ENCODE data around the gene LAMC2. TPM values are rescaled to one million over a fixed set of nuclear protein-coding genes. Genes with fewer than 3 reads are reported as not detected.
A peak's percentile ranks its signal among the peaks of the same experiment; 100 is the strongest.

The LAMC2 gene
- polyA plus RNA-seq, 4 donors, result 2.4 to 70.6 (median 6.2) TPM

DNA sequence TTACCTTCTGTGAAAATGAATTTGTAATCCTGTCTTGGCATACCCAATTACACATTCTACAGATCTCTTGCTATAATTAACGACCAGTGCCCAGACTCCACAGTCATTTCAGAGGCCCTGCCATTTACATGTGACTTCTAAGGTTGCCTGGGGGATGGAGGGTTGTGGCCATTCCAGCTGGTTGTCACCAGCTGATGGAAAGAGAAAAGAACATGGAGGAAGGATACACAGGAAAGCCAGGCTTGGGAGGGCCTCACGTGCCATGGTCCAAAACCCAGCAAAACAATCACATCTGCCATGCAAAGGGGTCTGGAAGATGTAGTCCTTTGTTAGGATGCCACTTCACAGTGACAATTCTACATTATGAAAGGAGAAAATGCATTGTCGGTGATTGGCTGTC, 59.3 kb downstream of the LAMC2 start:
- Histone ChIP-seq H3K4me3 (ENCODE audit: low read depth in 1 of 3, low read length in 3 of 3) (no peak overlapping the region), H3K27ac (ENCODE audit: low read depth in 1 of 3, low read length in 2 of 3) (peak overlapping the region in 1 of 3 donors; percentile 15), H3K27me3 (ENCODE audit: control insufficient read depth in 3 of 3, insufficient read depth in 3 of 3, low read length in 3 of 3) (no peaks in the 10 kb centered on the region), H3K36me3 (ENCODE audit: control insufficient read depth in 3 of 3, insufficient read depth in 2 of 3, low read depth in 1 of 3, low read length in 3 of 3) (peaks cover 0 to 2% (median 0%) of the 10 kb centered on the region in 3 donors), H3K4me1 (ENCODE audit: control insufficient read depth in 3 of 3, insufficient read depth in 2 of 3, low read depth in 1 of 3, low read length in 2 of 3) (peaks cover 0 to 42% (median 0%) of the 10 kb centered on the region in 3 donors), H3K9me3 (ENCODE audit: control insufficient read depth in 2 of 2, insufficient read depth in 1 of 2, low read depth in 1 of 2, low read length in 1 of 2) (peaks cover 0 to 6% of the 10 kb centered on the region in 2 donors)
- FAIRE-seq (no peak), DNase-seq (no peak)
- WGBS, 3 donors, result 72 to 87% (median 86%) methylated on average over 3 of the region's 3 CpGs

DNA sequence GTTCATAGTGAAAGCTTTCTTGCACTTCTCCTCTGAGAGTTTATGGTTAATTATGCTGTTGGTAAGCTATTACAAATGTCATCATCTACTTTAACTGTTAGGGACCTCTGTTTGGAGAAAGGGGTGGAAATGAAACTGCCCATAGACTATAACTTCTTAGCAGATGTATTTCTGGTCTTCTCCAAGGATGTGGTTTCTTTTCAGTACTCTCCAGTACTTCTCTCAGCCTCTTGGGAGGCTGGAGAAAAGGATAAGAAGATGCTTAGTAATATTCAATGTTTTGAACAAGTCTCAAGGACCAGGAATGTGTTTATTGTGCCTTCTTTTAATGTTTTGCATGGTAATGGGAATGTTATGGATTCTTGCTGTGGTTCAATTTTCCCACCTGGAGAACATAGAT, 60.4 kb downstream of the LAMC2 start:
- Histone ChIP-seq H3K4me1 (ENCODE audit: control insufficient read depth in 3 of 3, insufficient read depth in 2 of 3, low read depth in 1 of 3, low read length in 2 of 3) (peaks cover 0 to 32% (median 0%) of the 10 kb centered on the region in 3 donors), H3K4me3 (ENCODE audit: low read depth in 1 of 3, low read length in 3 of 3) (no peak overlapping the region), H3K27me3 (ENCODE audit: control insufficient read depth in 3 of 3, insufficient read depth in 3 of 3, low read length in 3 of 3) (no peaks in the 10 kb centered on the region), H3K27ac (ENCODE audit: low read depth in 1 of 3, low read length in 2 of 3) (no peak overlapping the region), H3K9me3 (ENCODE audit: control insufficient read depth in 2 of 2, insufficient read depth in 1 of 2, low read depth in 1 of 2, low read length in 1 of 2) (peaks cover 0 to 9% of the 10 kb centered on the region in 2 donors), H3K36me3 (ENCODE audit: control insufficient read depth in 3 of 3, insufficient read depth in 2 of 3, low read depth in 1 of 3, low read length in 3 of 3) (peaks cover 0 to 2% (median 0%) of the 10 kb centered on the region in 3 donors)
- DNase-seq, result no peak
- FAIRE-seq, result no peak

DNA sequence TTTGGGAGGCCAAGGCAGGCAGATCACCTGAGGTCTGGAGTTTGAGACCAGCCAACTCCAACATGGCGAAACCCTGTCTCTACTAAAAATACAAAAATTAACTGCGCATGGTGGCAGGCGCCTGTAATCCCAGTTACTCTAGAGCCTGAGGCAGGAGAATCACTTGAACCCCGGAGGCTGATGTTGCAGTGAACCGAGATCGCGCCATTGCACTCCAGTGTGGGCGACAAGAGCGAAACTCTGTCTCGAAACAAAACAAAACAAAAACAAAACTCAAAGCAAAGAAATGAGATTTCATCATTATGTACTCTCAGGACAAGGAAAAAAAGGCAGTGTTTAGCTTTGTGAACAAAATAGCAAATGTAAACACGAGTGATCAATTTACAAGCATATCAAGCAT, 61.0 kb downstream of the LAMC2 start:
- FAIRE-seq (no peak), DNase-seq (no peak)
- Histone ChIP-seq H3K4me3 (ENCODE audit: low read depth in 1 of 3, low read length in 3 of 3) (no peak overlapping the region), H3K9me3 (ENCODE audit: control insufficient read depth in 2 of 2, insufficient read depth in 1 of 2, low read depth in 1 of 2, low read length in 1 of 2) (peaks cover 0 to 9% of the 10 kb centered on the region in 2 donors), H3K4me1 (ENCODE audit: control insufficient read depth in 3 of 3, insufficient read depth in 2 of 3, low read depth in 1 of 3, low read length in 2 of 3) (peaks cover 0 to 26% (median 0%) of the 10 kb centered on the region in 3 donors), H3K27me3 (ENCODE audit: control insufficient read depth in 3 of 3, insufficient read depth in 3 of 3, low read length in 3 of 3) (no peaks in the 10 kb centered on the region), H3K27ac (ENCODE audit: low read depth in 1 of 3, low read length in 2 of 3) (no peak overlapping the region), H3K36me3 (ENCODE audit: control insufficient read depth in 3 of 3, insufficient read depth in 2 of 3, low read depth in 1 of 3, low read length in 3 of 3) (peaks cover 0 to 2% (median 0%) of the 10 kb centered on the region in 3 donors)
- 86 to 89% (median 87%) methylated on average over 11 of the region's 11 CpGs for WGBS, 3 donors

DNA sequence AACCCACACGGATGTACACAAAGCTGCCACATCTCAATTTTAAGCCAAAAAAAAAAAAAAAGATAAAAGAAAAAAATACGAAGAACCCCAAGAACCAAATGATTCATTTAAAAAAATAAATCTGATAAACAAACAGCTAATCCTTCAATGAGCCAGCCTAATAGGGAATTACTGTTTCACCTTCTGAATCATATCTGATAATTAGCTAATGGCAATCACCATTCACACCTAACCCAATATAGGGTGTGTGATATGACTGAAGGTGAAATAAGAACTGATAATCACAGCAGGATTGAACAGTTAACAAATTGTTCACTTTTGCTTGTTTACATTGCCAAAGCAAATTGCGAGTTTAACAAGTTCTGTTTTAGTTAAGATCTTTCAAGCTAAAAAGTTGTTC, 61.4 kb downstream of the LAMC2 start:
- H3K36me3 ChIP-seq (ENCODE audit: control insufficient read depth in 3 of 3, insufficient read depth in 2 of 3, low read depth in 1 of 3, low read length in 3 of 3), result peaks cover 0 to 2% (median 0%) of the 10 kb centered on the region in 3 donors
- H3K27me3 ChIP-seq (ENCODE audit: control insufficient read depth in 3 of 3, insufficient read depth in 3 of 3, low read length in 3 of 3), result no peaks in the 10 kb centered on the region
- no peak overlapping the region for H3K27ac ChIP-seq (ENCODE audit: low read depth in 1 of 3, low read length in 2 of 3)
- peaks cover 0 to 9% of the 10 kb centered on the region in 2 donors for H3K9me3 ChIP-seq (ENCODE audit: control insufficient read depth in 2 of 2, insufficient read depth in 1 of 2, low read depth in 1 of 2, low read length in 1 of 2)
- H3K4me1 ChIP-seq (ENCODE audit: control insufficient read depth in 3 of 3, insufficient read depth in 2 of 3, low read depth in 1 of 3, low read length in 2 of 3), result peaks cover 0 to 23% (median 0%) of the 10 kb centered on the region in 3 donors
- whole genome bisulfite sequencing, 3 donors, result 59 to 74% (median 60%) methylated on average over 3 of the region's 3 CpGs
- H3K4me3 ChIP-seq (ENCODE audit: low read depth in 1 of 3, low read length in 3 of 3), result no peak overlapping the region
- FAIRE-seq (no peak), DNase-seq (no peak)

DNA sequence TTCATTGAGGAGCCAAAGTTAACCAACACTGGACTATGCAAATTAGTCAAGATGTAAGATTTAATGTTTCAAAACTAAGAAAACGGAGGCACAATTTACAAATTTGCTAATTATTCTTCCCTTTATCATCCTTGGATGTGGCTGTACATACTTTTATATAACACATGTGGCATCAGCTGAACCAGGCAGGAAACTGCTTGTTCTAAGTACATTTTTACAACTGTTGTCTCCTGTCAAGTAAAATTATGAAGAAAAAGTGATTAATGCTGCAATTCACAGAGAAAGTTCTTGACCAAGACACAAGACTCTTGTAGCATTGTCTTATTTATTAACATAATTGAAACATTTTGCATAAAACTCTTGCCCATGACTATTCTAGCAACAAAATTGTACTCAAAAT, 61.9 kb downstream of the LAMC2 start:
- no peak for FAIRE-seq
- no peak for DNase-seq
- H3K27ac ChIP-seq (ENCODE audit: low read depth in 1 of 3, low read length in 2 of 3), result no peak overlapping the region
- H3K27me3 ChIP-seq (ENCODE audit: control insufficient read depth in 3 of 3, insufficient read depth in 3 of 3, low read length in 3 of 3), result no peaks in the 10 kb centered on the region
- H3K9me3 ChIP-seq (ENCODE audit: control insufficient read depth in 2 of 2, insufficient read depth in 1 of 2, low read depth in 1 of 2, low read length in 1 of 2), result peaks cover 0 to 9% of the 10 kb centered on the region in 2 donors
- no peak overlapping the region for H3K4me3 ChIP-seq (ENCODE audit: low read depth in 1 of 3, low read length in 3 of 3)
- peaks cover 0 to 18% (median 0%) of the 10 kb centered on the region in 3 donors for H3K4me1 ChIP-seq (ENCODE audit: control insufficient read depth in 3 of 3, insufficient read depth in 2 of 3, low read depth in 1 of 3, low read length in 2 of 3)
- H3K36me3 ChIP-seq (ENCODE audit: control insufficient read depth in 3 of 3, insufficient read depth in 2 of 3, low read depth in 1 of 3, low read length in 3 of 3), result peaks cover 0 to 2% (median 0%) of the 10 kb centered on the region in 3 donors
- WGBS, 3 donors, result 76 to 87% (median 76%) methylated on average over 1 of the region's 1 CpG

DNA sequence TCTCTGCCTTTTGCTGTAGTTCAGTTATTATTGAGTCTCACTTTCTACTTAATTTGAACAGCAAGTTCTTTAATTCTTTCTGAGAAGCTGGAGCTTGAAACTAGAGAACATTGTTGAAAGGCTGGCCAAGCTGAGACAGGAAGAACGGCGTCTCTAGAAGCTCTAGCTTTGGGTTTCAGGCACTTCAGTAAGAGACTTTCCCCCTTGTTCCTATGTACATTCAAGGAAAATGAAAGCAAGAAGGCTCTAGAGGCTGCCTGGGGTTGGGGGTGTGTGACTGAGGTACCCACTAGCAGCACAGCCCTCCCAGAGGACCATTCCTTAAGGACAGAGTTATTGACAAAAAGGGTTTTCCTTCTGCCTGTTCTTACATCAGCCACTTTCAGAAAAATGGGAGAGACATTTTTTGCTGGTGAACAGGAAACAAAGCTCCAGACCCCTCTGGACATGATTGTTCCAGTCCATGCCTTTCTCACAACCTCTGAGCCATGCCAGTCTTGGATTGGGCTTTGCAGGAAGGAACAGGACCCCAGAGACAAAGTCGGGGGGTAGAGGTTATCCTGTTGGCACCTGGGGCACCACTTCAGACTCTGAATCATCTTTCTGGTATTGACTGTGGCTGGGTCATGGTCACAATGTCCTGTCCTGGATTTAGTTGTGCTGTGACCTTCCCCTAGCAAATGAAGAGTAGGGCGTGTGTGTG, 63.1 kb downstream of the LAMC2 start:
- Histone ChIP-seq H3K27ac (ENCODE audit: low read depth in 1 of 3, low read length in 2 of 3) (no peak overlapping the region), H3K4me3 (ENCODE audit: low read depth in 1 of 3, low read length in 3 of 3) (no peak overlapping the region), H3K4me1 (ENCODE audit: control insufficient read depth in 3 of 3, insufficient read depth in 2 of 3, low read depth in 1 of 3, low read length in 2 of 3) (peaks cover 0 to 8% (median 0%) of the 10 kb centered on the region in 3 donors), H3K36me3 (ENCODE audit: control insufficient read depth in 3 of 3, insufficient read depth in 2 of 3, low read depth in 1 of 3, low read length in 3 of 3) (peaks cover 0 to 2% (median 0%) of the 10 kb centered on the region in 3 donors), H3K27me3 (ENCODE audit: control insufficient read depth in 3 of 3, insufficient read depth in 3 of 3, low read length in 3 of 3) (no peaks in the 10 kb centered on the region), H3K9me3 (ENCODE audit: control insufficient read depth in 2 of 2, insufficient read depth in 1 of 2, low read depth in 1 of 2, low read length in 1 of 2) (peaks cover 0 to 9% of the 10 kb centered on the region in 2 donors)
- DNase-seq, result no peak
- WGBS, 3 donors, result 72 to 77% (median 76%) methylated on average over 4 of the region's 4 CpGs
- no peak for FAIRE-seq

DNA sequence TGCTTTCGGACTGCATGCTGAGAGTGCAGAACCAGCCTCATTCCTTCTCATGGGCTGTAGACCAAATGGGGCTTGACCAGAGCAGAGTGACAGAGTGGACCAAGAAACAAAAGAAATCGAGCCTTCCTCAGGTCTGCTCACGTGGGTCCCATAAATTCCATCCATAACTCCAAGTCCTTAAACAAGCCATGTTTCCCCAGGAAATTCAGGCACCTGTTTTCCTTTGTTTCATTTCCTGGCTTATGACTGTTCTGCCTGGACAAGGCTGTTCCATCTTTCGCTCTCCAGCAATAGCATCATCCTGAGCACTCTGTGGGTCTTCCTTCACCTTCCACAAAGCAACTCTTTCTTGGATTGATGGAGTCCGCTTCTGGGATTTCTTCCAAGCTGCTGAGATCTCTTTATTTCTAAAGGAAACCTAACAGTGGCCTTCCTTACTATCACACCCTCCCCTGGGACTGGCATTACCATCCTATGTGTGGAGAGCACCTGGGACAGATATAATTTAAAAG, 63.9 kb downstream of the LAMC2 start:
- Histone ChIP-seq H3K4me3 (ENCODE audit: low read depth in 1 of 3, low read length in 3 of 3) (no peak overlapping the region), H3K9me3 (ENCODE audit: control insufficient read depth in 2 of 2, insufficient read depth in 1 of 2, low read depth in 1 of 2, low read length in 1 of 2) (peaks cover 0 to 13% of the 10 kb centered on the region in 2 donors), H3K27ac (ENCODE audit: low read depth in 1 of 3, low read length in 2 of 3) (no peak overlapping the region), H3K4me1 (ENCODE audit: control insufficient read depth in 3 of 3, insufficient read depth in 2 of 3, low read depth in 1 of 3, low read length in 2 of 3) (no peaks in the 10 kb centered on the region), H3K27me3 (ENCODE audit: control insufficient read depth in 3 of 3, insufficient read depth in 3 of 3, low read length in 3 of 3) (no peaks in the 10 kb centered on the region), H3K36me3 (ENCODE audit: control insufficient read depth in 3 of 3, insufficient read depth in 2 of 3, low read depth in 1 of 3, low read length in 3 of 3) (peaks cover 0 to 2% (median 0%) of the 10 kb centered on the region in 3 donors)
- DNase-seq (no peak), FAIRE-seq (no peak)
- 74 to 85% (median 78%) methylated on average over 5 of the region's 5 CpGs for WGBS, 3 donors

DNA sequence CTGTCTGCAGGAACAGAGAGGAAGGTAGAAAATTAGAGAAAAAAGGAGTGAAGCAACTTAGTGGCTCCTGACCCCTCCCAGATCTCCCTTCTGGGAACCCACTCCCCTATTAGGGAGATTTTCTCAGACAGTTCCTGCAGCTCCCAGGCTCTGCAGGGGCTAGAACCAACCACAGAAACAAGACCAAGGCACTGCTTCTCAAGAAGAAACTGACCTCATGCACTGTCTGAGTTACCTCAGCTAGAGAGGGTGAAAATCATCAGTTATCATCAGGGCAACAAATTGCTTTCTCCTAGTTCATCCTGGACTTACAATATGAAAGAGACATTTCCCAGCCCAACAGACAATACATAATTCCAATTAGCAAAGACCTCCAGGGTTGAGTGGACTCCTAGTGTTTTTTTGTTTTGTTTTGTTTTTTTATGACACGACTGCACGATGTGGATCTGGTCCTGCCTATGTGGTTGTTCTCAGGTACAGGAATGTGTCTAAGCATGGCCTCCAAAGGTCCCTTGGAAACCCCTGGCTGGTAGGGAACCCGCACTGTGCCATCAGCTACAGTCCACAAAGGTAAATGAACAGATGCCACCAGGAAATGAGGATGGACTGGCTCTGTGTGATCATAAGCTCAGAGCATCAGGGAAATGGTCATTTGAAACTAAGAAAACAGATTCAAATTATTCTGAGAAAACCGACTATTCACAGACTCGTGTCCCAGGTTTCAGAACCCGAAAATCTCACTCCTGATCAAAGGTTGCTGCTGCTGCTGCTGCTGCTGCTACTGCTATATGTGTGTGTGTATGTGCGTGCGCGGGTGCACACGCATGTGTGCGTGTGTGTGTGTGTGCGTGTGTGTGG, 65.3 kb downstream of the LAMC2 start:
- H3K36me3 ChIP-seq (ENCODE audit: control insufficient read depth in 3 of 3, insufficient read depth in 2 of 3, low read depth in 1 of 3, low read length in 3 of 3), result no peaks in the 10 kb centered on the region
- no peak for FAIRE-seq
- peaks cover 0 to 13% of the 10 kb centered on the region in 2 donors for H3K9me3 ChIP-seq (ENCODE audit: control insufficient read depth in 2 of 2, insufficient read depth in 1 of 2, low read depth in 1 of 2, low read length in 1 of 2)
- WGBS, 3 donors, result 90 to 93% (median 90%) methylated on average over 12 of the region's 12 CpGs
- no peaks in the 10 kb centered on the region for H3K27me3 ChIP-seq (ENCODE audit: control insufficient read depth in 3 of 3, insufficient read depth in 3 of 3, low read length in 3 of 3)
- H3K4me1 ChIP-seq (ENCODE audit: control insufficient read depth in 3 of 3, insufficient read depth in 2 of 3, low read depth in 1 of 3, low read length in 2 of 3), result no peaks in the 10 kb centered on the region
- H3K27ac ChIP-seq (ENCODE audit: low read depth in 1 of 3, low read length in 2 of 3), result no peak overlapping the region
- no peak for DNase-seq
- H3K4me3 ChIP-seq (ENCODE audit: low read depth in 1 of 3, low read length in 3 of 3), result no peak overlapping the region

Measured in small intestine (tissue), 7 donors.